Pulmonary artery endothelial cell (primary cell): ENCODE measurements around the gene PPM1K. TPM values are rescaled to one million over a fixed set of nuclear protein-coding genes. Genes with fewer than 3 reads are reported as not detected.

ENCODE experiments used
- DNase-seq: peaks from one replicate; pipeline ENCODE4 v3.0.0-alpha.2; 2011; ENCODE audit warnings: low read depth, low spot score
- total RNA-seq: library from RNA; depleted of rRNA; stranded (reverse); fragments of >200 nt; gene quantifications from 2 replicates; pipeline ENCODE4 v1.2.3, GENCODE V29; 2014

The PPM1K gene
- total RNA-seq, 1 donor from 2014 or later, result 9.0 TPM

- no peak for DNase-seq
Observed at GRCh38 chr4:88217169-88217568, 67.2 kb downstream of the PPM1K start.

- DNase-seq, result no peak
Observed at GRCh38 chr4:88216395-88216794, 68.0 kb downstream of the PPM1K start.

GRCh38 chr4:88215351-88215750 lies 69.0 kb downstream of the PPM1K start:
- DNase-seq, result no peak

- DNase-seq, result no peak
Observed at GRCh38 chr4:88212253-88212561, 72.2 kb downstream of the PPM1K start.

GRCh38 chr4:88211473-88212252 lies 72.7 kb downstream of the PPM1K start:
- no peak for DNase-seq

- DNase-seq, result no peak
Observed at GRCh38 chr4:88208156-88208555, 76.2 kb downstream of the PPM1K start.

Other genes with a start within 250 kb of the PPM1K start
- 4.5 and 11.9 TPM in 2 replicates for gene ABCG2, start 125.9 kb downstream of the PPM1K start, total RNA-seq
- 5.9 and 7.2 TPM in 2 replicates for gene HERC6, start 94.3 kb upstream of the PPM1K start, total RNA-seq
- gene HERC5, start 172.6 kb upstream of the PPM1K start, total RNA-seq, result 0.73 and 1.7 TPM in 2 replicates
- 124 and 131 TPM in 2 replicates for gene PYURF, start 239.2 kb upstream of the PPM1K start, total RNA-seq